ENCODE results near the gene CNGA2. TPM values are rescaled to one million over a fixed set of nuclear protein-coding genes. Genes with fewer than 3 reads are reported as not detected.

Gene CNGA2
- total and polyA plus RNA-seq, 2 donors (not counting 3 experiments of a cell fraction or from before 2014, with no cell fraction given) = not detected

DNA sequence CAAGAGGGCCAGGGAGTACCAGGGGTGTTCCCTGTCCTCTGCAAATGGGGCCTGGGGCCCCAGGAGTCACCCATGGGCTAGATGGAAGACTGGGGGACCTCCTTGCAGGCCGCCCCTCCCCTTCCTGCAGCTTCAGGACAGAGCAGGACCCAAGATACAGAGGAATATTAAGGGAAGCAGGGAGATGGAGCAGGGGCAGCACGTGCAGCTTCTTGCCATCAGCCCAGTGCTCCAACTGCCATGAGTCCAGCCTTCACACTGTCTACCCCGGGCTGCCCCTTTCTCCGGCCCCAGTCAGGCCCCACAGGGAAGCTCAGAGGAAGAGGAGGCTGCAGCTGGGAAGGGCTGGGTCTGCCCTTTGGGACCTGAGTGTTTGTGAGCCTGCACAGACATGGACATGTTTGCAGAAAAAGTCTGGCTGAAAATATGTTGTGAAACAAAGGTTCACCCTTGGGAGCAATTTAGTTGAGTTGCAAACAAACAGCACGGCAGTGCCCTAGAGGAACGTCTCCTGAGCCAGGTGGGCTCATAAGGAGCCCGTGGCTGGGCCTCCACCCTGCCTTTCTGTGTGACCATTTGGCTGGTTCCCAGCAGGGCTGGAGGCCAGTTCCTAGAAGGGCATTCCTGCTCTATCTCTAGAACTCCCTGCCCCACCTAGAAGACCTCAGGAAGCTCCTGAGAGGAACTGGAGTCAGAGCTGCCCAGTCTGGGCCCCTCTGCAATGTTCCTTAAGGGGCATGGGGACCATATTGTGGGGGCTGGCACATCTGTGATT lies 9.8 kb upstream of the CNGA2 start:
- H3K4me2 ChIP-seq (ENCODE audit: insufficient read depth, low read length) = no peak overlapping the region
- FAIRE-seq = no peak
- no peak overlapping the region for H3K9ac ChIP-seq (replicated peaks; ENCODE audit: extremely low read depth, insufficient read depth, low read length)
- ChIA-PET CTCF (no interaction called here), POLR2A (no interaction called here)
- H2AFZ ChIP-seq (ENCODE audit: low read depth, low read length) = no peak overlapping the region
- no peaks in the 10 kb centered on the region for H3K9me1 ChIP-seq (replicated peaks; ENCODE audit: control insufficient read depth, extremely low read depth, insufficient read depth, low read length)
- no peak overlapping the region for H3K4me3 ChIP-seq (replicated peaks in 1 of 3; ENCODE audit: insufficient read depth in 1 of 3, low read depth in 1 of 3, low read length in 3 of 3)
- DNase-seq (ENCODE audit: low read depth, low spot score) = no peak
- no peaks in the 10 kb centered on the region for H3K27me3 ChIP-seq (ENCODE audit: control insufficient read depth in 2 of 2, insufficient read depth in 2 of 2, low read length in 2 of 2)
- H3K27ac ChIP-seq (ENCODE audit: insufficient read depth, low read depth, low read length) = no peak overlapping the region
- no TSS peak for BruUV-seq (replicated peaks)
- H3K4me1 ChIP-seq (ENCODE audit: control insufficient read depth, extremely low read depth, insufficient read depth, low read length) = no peaks in the 10 kb centered on the region
- no peak for TF ChIP-seq EZH2 (IDR thresholded peaks at IDR 0.05; ENCODE audit: borderline replicate concordance, low read depth, low read length, severe bottlenecking)
- no peak for TF ChIP-seq JUN (IDR thresholded peaks at IDR 0.05; ENCODE audit: borderline replicate concordance, insufficient read depth, insufficient read length, low read depth)
- no peak for TF ChIP-seq CTCF (IDR thresholded peaks at IDR 0.05; ENCODE audit: extremely low read depth in 1 of 2, insufficient read depth in 1 of 2, low read depth in 1 of 2, low read length in 2 of 2)
- TF ChIP-seq, protein P1, sequence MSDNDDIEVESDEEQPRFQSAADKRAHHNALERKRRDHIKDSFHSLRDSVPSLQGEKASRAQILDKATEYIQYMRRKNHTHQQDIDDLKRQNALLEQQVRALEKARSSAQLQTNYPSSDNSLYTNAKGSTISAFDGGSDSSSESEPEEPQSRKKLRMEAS (IDR thresholded peaks at IDR 0.05; ENCODE audit: insufficient read depth, insufficient read length) = no peak
- TF ChIP-seq MYC (IDR thresholded peaks at IDR 0.05; ENCODE audit: low read depth, low read length) = no peak
- TF ChIP-seq POLR2A (IDR thresholded peaks at IDR 0.05; ENCODE audit: low read depth, low read length) = no peak
- TF ChIP-seq GATA2 (IDR thresholded peaks at IDR 0.05; ENCODE audit: insufficient read depth, insufficient read length, low read depth, low read length) = no peak
- TF ChIP-seq FOS (IDR thresholded peaks at IDR 0.05; ENCODE audit: borderline replicate concordance, insufficient read depth, low read length) = no peak
- no peak for TF ChIP-seq POLR2AphosphoS5 (IDR thresholded peaks at IDR 0.05; ENCODE audit: insufficient read depth, low read depth, low read length)
- no peaks in the 10 kb centered on the region for H4K20me1 ChIP-seq (replicated peaks; ENCODE audit: control insufficient read depth, extremely low read depth, insufficient read depth, low read length)
- H3K36me3 ChIP-seq (ENCODE audit: control insufficient read depth in 2 of 2, extremely low read depth in 1 of 2, insufficient read depth in 2 of 2, low read length in 2 of 2) = no peaks in the 10 kb centered on the region
- no peaks in the 10 kb centered on the region for H3K9me3 ChIP-seq (replicated peaks; ENCODE audit: control insufficient read depth, insufficient read depth, low read length)
- no peaks in the 10 kb centered on the region for H3K79me2 ChIP-seq (ENCODE audit: control insufficient read depth, insufficient read depth, low read length)
- dilution Hi-C loops (cut with MboI; ENCODE audit: extremely low pct_ligation_motif_present, low sequenced_read_pairs) = no loop called here
- intact Hi-C loops (cut with micrococcal nuclease) = no loop called here
